Spleen (tissue), 7 donors: Measurements from ENCODE around the gene PDIA5.

Experiments used
- CTCF ChIP-seq, 11 experiments: fragments of 200-600 bp in 7 of 11; fragments of 450-650 bp in 4 of 11; sonication (generic) in 4 of 11; IDR thresholded peaks in 8 of 11; conservative IDR thresholded peaks in 3 of 11; 1 replicate in 7 of 11; 2 replicates in 4 of 11; pipeline versions ENCODE4 v1.4.0 to v1.8.0; 2016 to 2021; ENCODE audit warnings: antibody characterized with exemption in 11 of 11, inconsistent platforms in 4 of 11, mild to moderate bottlenecking in 1 of 11
- POLR2A ChIP-seq, 3 donors: fragments of 450-650 bp; IDR thresholded peaks; one replicate each; pipeline ENCODE4 v1.5.1; 2017; ENCODE audit warnings: antibody characterized with exemption in 3 of 3, mild to moderate bottlenecking in 1 of 3
- POLR2AphosphoS5 ChIP-seq, 3 donors: sonication (generic); formaldehyde crosslinking; IDR thresholded peaks; one replicate each; pipeline ENCODE4 v1.5.1; 2017; ENCODE audit warnings: antibody characterized with exemption in 3 of 3
- donor health status: DM: no; HTN: no; CAD: no; lungs with moderate emphysema.
- donor health status: DM: no; HTN: no; CAD: no.
- donor health status: DM: no; HTN: no; CAD: no.

- TF ChIP-seq CTCF (IDR thresholded peaks at IDR 0.05 in 8 of 11, conservative IDR thresholded peaks at IDR 0.05 in 3 of 11) (peak in 6 of 11 experiments; percentile 11 to 50 (median 44)), POLR2AphosphoS5 (IDR thresholded peaks at IDR 0.05) (no peak), POLR2A (IDR thresholded peaks at IDR 0.05) (no peak)
These were observed 39.3 kb upstream of the PDIA5 start, which contains the start of gene SEMA5B for GRCh38 chr3:123027292-123028232.
